GM21723 (cell line): Measurements from ENCODE around the gene DLGAP1.

ENCODE experiments used
- ATAC-seq: cut with Tn5 transposase; IDR thresholded peaks from one replicate; pipeline ENCODE4 v1.9.1; 2021; ENCODE audit warnings: mild to moderate bottlenecking, moderate library complexity; ENCODE audit not compliant: unreplicated experiment

The DLGAP1 gene

DNA sequence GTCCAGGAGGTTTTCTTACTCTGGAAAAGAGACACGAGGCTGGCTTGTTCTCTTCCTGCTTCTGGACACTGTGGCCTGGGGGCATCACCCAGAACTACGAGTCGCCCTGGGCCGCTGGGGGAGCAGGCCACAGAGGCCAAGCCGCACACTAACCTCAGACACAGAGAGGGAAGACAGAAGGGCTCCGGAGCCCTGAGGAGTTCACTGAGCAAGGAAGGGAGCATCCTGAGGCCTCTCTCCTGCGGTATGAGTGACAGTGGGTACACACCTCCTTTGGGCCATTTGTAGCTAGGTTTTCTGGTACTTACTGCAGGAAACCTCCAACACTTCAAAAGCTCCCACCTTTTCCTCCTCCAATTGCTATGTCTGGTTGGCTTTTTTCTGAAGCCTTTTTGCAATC lies 494.1 kb downstream of the DLGAP1 start:
- no peak for ATAC-seq

DNA sequence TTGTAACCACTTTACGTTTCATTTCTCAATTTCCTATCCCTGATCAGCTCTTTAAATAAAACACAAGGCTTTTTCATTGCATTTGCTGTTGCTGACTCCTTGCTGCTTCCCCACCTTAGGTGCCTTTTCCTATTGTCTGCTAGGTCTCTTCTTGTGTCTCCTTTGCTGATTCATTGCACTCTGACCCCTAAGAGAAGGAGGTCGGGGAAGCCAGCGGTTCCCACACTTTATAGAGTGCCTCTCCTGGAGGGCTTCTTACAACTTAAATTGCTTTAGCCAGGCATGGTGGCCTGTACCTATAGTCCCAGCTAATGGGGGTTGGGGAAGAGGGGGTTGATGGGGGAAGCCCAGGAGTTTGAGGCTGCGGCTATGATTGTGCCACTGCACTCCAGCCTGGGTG lies 495.0 kb downstream of the DLGAP1 start:
- no peak for ATAC-seq

DNA sequence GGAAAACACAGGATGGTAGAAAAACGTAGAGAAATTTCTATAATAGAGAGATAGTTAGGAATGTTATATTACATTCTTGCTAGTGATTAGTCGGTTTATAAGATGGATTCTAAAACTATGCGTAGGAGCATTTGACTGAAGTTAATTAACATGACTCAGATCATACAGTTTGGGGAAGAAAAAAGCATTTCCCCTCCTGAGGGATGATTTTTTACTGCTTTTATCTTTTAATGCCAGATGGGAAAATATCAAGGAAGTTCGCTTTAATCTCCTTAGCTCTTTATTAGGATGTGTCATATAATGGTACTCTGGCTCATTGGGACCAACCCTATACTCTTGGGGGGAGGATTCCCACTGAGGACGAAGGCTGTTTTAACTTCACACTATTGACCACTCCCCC lies 503.1 kb downstream of the DLGAP1 start:
- no peak for ATAC-seq

DNA sequence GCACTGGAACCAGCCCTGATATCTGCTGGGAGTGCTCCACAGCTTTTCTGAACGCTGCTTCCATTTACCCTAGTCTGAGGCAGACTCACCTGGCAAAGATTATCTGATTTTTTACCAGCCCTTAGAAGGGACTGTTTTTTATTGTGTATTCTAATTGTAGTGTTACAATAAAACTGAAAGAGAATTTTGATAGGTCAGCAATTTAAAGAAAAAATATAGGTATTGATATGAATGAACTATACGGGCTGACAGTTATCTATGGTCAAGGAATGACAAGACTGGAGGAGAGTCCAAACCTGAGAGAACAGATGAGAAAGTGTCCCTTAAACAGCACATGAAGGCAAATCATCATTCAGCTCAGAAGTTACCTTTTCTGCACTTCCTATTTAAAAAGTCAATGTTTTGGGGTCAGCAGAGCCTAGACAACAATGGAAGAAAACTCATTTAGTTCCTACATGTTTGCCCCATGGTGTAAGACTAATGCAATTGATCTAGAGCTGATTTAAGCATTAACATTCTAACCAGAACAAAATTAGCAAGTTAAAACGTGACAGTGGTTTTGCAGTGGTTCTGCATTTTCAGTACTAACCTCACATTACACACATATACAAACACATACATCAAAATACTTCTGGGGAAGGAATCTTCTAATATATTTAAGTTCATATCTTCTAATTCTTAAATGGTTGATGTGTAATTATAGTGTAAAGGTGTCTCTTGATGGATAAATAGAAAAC lies 504.3 kb downstream of the DLGAP1 start:
- no peak for ATAC-seq

DNA sequence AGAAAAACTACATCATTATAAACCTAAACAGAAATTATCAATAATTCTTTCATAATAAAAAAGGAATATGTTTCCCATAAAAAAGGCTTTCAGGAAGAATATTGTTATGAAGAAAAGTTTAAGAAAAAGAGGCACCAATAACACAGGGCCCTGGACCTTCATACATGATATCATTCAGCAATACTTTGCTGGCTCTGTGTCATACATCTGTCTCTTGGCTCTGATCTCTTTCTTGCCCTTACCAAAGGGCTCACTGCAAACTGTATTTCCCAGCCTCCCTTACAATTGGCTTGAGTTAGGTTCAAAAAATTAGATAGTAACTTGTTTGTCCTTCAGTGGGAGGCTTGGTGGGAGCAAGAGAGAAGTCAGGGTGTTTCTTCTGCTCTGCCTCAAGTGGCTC lies 506.1 kb downstream of the DLGAP1 start:
- no peak for ATAC-seq

DNA sequence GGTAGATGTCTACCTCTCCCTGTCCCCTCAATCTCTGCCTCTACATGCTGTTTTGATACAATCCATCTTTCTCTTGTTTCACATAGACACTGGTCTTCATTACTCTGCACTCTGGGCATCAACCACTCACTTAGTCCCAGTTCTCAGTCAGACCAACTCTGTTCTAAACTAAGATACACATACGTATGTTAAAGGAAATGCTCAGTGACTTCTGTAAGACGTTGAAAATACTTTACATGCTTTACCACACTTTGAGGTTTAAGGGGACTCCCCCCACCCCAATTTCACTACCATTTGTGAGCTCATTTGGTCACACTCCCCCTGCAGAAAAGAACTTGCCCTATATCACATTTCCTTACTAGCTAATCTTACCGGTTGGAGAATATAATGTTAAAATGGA lies 507.7 kb downstream of the DLGAP1 start:
- ATAC-seq, result no peak

DNA sequence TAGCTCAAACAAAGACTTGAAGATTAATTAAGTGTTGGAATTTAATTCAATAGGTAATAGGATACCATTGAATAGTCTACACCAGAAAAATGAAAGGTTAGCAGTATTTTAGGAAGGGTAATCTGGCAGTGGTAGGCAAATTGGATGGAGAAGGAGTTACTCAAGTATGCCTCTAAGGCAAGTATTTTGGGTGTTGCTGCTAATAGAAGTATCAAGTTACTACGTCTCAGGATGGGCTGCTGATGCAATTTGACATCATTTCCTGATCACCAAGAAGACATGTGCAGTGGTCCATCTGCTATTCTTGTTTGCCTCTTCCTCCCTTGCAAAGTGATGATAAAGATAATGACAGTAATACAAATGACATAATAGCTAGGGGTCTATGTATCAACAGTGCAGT lies 519.8 kb downstream of the DLGAP1 start:
- ATAC-seq, result no peak

DNA sequence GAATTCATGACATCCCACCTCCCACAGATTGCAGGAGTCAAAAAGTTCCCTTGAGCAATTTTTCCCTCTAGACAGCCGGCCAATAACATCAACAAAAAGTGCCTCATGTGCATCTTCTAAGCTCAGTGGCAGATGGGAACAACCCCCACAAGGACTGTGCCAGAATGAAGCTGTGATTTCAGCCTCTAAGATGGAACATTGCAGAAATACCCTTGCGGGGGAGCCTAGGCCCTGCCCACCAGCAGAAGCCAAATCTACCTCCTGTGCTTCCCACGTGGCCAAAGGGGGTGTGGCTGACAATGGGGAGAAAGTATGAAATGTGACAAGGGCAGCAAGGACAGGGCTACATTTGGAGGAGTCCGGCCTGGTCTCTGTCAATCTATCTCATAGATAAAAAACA lies 522.8 kb downstream of the DLGAP1 start:
- no peak for ATAC-seq

DNA sequence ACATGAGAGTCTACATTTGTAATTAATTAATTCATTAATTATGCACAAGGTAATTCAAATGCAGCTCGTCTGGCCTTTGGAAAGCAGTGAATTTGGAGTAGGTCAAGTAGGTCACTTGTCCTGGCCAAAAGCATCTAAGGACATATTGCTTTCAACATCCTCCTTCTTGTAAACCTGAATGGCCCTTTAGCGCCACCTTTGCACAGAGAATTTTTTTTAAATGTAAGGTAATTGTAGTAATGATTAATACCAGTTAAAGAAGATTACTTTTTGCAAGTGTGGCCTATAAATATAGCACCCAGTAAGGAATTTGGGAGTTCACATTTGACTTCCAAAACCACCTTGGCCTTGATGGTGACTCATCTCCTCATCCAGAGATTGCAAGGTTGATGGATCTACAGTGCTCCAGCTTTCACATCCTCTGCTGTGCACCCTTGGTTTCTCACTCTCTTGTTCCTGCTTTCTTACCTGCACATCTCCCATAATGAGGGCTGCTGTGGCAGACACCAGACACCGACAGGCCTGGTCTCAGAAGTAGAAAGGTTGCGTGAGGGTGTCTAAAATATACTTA lies 523.5 kb downstream of the DLGAP1 start:
- no peak for ATAC-seq

DNA sequence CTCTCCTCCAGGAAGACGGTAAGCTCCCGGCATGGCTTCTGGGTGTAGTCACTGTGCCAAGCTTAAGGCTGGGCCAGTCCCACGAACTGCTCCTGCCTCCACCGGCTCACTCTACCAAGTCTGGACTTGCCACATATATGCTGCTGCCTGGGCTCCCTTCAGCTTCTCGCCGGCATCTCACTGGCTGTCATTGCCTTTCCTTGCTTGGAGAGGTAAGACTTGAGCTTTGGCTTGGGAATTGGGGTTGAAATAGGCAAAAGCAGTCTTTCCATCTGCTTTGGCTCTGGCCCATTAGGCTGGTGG lies 524.1 kb downstream of the DLGAP1 start:
- no peak for ATAC-seq

DNA sequence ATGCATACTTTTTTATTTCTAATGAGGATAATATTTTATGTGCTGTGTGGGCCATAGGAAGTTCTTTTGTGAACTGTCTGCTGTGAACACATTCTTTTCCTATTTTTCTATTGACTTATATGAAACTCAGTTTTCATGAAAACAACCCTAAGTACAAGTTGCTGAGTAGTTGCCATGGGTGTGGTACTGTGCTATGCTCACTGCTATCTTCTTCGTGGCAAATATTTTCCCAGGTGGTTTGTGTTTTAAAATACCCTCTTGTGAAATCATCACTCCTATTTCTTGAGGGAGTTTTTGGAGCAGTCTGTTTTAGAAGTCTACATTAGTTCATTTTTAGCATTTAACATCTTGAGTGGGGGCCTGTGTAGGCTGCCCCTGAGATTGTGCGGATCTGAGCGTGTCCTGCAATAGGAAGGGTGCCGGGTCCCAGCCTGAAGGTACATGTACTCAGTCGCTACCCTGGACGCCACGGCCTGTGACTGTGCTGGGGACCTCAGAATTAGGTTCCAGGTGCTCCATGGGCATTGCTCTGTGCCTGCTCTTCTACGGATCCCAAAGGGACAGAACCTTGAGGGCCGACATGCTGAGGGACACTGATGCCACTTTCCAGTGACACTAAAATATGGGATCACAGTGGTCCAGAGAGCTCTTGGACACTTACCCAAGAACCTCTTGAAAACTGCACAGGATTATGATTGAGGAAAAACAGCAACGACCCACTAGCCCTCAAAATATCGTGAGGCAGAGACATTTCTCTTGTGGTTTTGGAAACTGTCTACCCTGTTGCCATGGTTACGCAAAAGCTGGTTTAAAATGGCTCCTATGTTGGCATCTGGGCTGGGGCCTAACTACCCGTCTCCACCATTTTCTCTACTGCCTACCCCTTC lies 524.7 kb downstream of the DLGAP1 start:
- ATAC-seq, result no peak

DNA sequence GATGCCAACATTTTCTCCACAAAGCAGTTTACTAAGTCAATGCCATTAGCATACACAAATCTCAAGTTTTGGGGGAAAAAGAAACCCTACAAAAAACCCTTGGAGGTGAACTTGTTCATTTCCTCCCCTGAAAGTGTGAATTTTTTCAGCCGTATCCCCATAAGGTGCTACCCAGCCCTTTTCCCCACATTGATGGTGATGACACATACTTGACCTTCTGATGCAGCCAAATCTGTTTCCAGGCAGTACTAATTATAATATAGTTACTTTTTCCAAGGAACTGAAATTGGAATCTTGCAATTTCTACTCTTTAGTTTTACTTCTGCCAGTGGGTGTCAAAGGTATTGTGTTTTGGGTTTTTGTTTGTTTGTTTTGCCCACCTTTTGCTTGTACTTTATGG lies 530.7 kb downstream of the DLGAP1 start:
- ATAC-seq, result no peak

DNA sequence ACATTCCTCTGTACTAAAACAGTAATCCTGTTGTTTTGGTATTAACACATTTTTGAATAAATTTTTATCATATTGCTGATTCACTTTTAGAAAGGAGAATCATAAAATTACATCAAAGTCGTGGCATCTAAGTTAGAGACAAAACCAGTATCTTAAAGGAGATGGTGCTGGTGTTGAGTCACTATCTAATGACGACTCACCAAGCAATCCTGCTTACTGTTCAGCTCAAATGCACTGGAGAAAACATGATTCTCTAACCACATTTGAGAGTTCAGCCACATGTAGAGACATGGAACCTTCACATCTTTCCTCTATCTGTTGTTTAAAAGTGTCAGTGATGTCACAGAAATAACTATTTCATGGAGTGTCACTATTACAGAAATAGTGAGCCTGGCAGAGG lies 531.4 kb downstream of the DLGAP1 start:
- no peak for ATAC-seq

DNA sequence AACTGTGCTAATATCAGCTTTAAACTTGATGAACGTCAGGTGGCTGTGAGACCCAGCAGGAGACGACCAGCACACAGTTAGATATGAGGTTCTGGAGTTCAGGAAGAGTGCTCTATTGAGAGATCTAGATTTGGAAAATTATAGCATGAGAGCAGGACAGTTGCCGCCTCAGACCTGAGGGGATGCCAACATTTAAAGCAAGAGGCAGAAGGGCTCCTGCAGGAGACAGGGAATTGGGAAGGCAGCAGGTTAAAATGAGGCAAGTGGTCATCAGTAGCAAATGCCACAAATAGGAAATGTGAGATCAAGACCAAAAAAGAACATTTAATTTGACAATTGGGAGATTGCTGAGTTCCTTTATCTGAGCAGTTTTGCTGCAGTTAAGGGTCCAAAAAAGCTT lies 533.3 kb downstream of the DLGAP1 start:
- no peak for ATAC-seq

DNA sequence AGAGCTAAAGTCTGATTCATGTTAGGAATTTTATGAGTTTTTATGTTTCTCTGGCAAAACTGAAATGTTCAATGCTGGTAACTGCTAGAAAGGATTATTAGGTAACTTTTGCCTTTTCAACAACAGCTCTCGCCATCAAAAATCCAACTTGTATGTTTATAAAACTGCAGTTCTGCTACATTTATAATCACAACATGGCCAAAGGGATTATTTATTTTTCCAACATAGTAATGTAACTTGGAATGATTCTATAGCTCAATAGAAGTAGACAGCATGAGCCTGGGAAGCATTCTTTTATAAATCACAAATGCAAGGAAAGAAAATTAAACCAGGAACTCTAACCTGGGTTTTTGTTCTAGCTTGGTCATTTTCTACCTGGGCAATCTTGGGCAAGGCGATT lies 534.3 kb downstream of the DLGAP1 start:
- no peak for ATAC-seq

DNA sequence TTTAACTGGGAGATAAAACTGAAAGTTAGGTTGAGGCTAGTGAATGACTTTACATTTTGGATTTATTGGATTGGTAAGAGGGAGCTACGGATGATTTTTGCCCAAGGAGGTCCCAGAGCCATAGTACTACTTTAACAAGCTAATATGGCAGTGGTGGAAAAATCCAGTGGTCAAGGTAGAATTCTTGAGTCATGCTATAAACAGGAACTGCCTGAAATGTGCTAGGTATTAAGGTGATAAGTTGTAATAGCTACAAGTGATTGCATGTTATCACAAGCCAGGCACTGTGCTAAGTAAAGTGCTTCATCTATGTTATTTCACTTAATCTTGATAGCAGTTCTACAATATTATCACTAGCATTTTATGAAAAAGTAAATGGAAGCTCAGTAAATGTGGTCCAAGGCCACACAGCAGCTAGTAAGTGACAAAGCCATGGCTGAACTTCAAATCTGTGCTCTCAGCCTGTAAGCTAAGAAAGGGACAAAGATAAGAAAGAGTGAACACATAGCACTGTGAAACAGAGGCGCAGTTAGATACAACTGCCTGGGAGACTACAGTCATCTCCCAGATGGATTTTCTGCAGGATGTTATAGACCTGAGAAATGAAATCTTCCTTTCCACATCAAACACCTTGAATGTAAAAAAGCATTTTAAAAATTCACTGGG lies 535.6 kb downstream of the DLGAP1 start:
- no peak for ATAC-seq

DNA sequence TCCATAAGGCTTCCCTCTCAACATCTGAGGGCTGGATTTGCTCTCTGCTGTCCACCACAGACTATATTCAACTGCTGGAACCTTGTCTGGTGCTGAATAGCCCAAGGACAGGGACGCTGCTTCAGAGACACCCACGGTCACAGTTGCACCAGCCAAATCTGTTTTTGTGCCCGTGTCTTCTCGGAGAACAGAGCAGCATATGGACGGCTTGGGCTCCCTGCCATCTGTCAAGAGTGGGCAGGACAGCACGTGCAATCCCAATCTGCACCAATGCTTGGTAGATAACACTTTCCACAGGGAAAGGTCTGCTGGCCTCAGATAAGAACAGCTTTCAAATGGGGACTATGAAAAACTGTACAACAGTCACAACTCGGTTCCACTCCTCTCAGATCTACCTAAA lies 539.0 kb downstream of the DLGAP1 start:
- no peak for ATAC-seq

DNA sequence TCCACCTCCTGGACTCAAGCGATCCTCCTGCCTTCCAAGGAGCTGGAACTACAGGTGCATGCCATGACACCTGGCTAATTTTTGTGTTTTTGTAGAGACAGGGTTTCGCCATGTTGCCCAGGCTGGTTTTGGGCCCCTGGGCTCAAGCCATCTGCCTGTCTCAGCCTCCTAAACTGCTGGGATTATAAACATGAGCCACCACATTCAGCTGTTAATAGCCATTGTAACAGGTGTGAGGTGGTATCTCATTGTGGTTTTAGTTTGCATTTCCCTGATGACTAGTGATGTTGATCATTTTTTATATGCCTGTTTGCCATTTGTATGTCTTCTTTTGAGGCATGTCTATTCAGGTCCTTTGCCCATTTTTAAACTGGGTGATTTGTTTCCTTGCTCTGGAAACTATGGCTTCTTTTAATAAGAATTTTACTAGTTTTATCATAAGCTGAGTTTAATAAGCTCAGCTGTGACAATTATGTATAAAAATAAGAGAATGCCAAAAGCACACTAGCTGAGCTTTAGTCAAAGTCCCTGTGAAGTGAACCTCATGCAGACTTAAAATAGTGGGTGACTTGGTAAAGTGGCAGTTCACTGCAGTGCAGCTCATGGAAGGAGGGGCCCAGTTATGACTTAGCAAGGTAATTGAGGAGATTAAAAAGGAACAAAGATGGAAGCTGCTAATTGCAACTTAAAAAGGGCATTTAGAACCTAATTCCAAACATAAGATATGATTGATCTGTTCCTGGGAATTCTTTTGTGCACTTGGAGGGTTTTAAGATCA lies 540.1 kb downstream of the DLGAP1 start:
- ATAC-seq, result no peak

DNA sequence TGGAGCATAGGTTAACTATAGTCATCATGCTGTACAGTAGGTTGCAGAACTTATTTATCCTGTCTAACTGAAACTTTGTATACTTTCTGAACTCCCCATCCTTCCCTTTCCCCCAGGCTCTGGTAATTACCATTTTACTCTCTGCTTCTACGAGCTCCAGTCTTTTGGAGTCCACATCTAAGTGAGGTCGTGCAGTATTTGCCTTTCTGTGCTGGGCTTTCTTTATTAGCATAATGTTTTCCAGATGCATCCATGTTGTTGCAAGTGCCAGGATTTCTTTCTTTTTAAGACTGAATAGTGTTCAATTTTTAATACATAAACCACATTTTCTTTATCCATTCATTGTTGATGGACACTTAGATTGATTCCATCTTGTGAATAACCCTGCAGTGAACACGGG lies 541.0 kb downstream of the DLGAP1 start:
- no peak for ATAC-seq

DNA sequence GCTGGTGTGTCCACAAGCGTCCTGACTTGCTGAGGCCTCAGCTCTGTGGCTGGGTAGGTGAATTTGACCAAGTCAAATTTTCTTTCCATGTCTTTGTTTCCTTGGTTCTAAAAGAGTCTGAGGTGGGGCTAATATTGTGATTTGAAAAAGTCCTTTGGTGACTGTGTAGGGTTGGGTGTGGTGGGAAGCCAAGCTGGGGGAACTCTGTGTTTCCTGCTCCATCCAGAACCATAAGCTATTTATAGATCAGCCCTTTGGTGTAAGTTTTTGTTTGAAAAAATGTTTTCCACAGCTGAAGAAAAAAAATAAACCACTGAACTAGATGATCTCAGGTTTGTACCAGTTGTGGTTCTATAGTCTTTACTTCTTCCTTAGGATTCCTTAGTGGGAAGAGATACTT lies 542.4 kb downstream of the DLGAP1 start:
- no peak for ATAC-seq

DNA sequence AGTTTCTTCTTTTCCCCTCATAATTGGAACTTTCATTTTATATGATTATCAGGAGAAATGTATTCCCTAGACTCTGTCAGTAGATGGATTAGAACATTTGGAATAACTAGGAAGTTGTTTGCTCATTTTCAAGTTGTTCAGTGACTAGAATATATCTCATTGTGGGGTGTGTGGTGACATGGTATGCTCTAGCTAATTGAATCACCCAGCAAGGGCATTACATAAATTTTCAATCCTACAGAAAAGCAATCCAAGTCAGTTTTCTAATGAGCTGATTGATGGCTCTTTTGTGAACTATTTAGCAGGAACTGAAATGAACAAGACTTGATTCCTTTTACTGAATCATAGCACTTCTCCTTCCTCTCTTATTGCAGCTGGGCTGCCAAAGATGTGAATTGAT lies 543.7 kb downstream of the DLGAP1 start:
- no peak for ATAC-seq
